Measurements from ENCODE around the gene SUCLG2.

SUCLG2 gene

DNA sequence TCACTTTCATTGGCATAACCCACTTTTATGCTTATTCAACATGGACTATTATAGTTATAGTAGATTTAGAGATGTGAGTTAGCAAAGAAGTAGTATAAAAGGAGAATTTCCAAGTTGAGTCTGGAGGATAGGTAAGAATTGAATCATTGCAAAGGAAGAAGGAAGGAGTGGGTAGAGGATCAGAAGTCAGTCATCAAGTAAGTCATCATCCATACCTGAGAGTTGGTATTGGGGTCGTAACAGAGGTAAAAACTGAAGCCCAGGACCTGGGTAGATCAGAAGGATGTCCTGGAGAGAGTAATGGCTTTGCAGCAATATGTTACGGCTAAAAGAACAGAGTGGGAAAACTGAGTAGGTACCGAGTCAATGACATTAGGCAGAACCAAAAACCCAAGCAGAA lies 265.7 kb downstream of the SUCLG2 start:
- no peak for FAIRE-seq
- no peak for DNase-seq (ENCODE audit: insufficient read length, low spot score)
- TF ChIP-seq POLR2A (IDR thresholded peaks at IDR 0.05; ENCODE audit: low read depth, low read length) = no peak

DNA sequence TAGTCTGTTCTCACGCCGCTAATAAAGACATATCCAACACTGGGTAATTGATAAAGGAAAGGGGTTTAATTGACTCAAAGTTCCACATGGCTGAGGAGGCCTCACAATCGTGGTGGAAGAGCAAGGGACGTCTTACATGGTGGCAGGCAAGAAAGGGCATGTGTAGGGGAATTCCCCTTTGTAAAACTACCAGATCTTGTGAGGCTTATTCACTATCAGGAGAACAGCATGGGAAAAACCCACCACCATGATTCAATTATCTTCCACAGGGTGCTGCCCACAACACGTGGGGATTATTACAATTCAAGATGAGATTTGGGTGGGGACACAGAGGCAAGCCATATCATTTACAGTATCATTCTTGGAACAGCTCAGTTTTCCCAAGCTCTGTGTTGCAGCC lies 268.0 kb downstream of the SUCLG2 start:
- FAIRE-seq (no peak), DNase-seq (ENCODE audit: insufficient read length, low spot score) (no peak)
- TF ChIP-seq POLR2A (IDR thresholded peaks at IDR 0.05; ENCODE audit: low read depth, low read length) = no peak

DNA sequence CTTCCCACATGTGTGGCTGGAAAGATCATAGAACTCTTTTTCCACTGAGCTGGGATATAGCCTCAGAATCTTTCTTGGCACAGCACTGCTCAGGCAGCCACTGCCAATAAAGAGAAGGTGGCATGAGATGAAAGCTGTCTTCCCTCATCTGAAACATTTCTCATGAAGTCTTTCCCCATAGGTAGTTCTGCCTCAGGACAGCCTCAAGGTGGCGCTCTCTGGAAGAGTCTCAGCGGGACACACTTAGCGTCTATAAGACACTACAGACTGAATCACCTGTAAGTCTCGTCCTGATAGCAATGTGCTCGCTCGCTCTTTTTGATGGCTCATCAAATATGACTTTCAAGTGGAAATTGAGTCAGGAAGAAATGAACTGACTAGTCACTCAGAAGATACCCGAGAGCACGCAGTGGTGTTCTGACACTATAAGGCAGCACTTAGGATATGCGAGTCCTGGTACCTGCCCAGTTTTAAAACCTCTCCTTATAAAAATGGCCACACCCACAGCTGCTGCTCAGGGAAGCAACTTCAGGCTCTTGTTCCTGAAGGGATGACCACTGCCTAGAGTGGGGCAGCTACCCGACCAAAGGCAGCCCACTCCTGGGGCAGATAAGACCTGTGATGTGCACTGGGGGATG lies 269.5 kb downstream of the SUCLG2 start:
- FAIRE-seq (peak; percentile 38), DNase-seq (ENCODE audit: insufficient read length, low spot score) (peak; percentile 15)
- no peak for TF ChIP-seq POLR2A (IDR thresholded peaks at IDR 0.05; ENCODE audit: low read depth, low read length)

DNA sequence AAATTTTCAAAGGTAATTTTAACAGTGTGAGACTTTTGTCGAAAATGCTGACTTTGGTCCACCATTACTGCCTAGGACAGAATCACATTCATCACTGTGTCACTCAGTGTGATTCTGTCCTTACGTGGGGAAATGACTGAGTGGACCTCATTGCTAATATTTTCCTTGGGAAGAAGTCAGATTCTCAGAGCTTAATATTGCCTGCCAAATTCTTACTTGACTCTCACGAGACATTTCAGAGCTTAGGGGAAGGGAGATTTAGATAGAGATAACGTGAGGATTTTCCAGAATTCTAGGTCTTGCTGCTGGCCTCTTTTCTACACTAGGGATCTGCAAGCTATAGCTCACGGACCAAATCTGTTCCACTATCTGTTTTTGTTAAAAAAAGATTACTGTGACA lies 270.4 kb downstream of the SUCLG2 start:
- no peak for TF ChIP-seq POLR2A (IDR thresholded peaks at IDR 0.05; ENCODE audit: low read depth, low read length)
- DNase-seq (ENCODE audit: insufficient read length, low spot score) = no peak
- FAIRE-seq = no peak

DNA sequence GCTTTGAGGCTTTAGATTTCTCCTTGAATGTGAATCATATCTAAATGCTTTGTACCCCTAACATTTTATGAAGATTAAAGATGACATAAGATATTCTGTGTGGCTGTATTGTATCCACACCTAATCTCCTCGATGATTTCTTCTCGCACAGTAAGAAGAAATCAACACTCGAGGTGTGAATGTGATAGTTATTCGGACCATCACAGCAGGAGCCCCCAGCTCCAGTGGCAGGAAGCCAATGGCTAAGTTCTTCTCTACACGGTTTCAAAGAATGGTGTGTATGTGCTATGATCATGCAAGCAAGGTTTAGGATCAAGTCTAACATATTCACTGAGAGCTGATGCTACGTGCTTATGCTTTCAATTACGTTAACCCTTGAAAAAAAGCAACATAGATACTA lies 271.0 kb downstream of the SUCLG2 start:
- no peak for DNase-seq (ENCODE audit: insufficient read length, low spot score)
- no peak for FAIRE-seq
- no peak for TF ChIP-seq POLR2A (IDR thresholded peaks at IDR 0.05; ENCODE audit: low read depth, low read length)

DNA sequence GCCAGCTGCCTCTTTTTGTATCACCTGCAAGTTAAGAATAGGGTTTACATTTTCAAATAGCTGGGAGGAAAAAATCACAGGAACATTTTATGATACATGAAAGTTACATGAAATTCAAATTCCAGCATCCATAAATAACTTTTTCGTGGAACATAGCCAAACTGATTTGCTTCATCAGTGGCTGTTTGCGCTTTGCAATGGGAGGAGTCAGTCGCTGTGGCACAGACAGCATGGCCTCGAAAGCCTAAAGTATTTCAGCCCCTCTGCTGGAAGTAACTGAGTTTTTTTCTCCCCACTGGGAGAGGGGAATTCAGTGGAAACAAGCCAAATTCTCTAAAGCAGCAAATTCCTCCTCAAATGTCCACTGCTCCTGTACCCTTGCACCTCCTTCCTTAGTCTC lies 271.9 kb downstream of the SUCLG2 start:
- FAIRE-seq (no peak), DNase-seq (ENCODE audit: insufficient read length, low spot score) (no peak)
- no peak for TF ChIP-seq POLR2A (IDR thresholded peaks at IDR 0.05; ENCODE audit: low read depth, low read length)

DNA sequence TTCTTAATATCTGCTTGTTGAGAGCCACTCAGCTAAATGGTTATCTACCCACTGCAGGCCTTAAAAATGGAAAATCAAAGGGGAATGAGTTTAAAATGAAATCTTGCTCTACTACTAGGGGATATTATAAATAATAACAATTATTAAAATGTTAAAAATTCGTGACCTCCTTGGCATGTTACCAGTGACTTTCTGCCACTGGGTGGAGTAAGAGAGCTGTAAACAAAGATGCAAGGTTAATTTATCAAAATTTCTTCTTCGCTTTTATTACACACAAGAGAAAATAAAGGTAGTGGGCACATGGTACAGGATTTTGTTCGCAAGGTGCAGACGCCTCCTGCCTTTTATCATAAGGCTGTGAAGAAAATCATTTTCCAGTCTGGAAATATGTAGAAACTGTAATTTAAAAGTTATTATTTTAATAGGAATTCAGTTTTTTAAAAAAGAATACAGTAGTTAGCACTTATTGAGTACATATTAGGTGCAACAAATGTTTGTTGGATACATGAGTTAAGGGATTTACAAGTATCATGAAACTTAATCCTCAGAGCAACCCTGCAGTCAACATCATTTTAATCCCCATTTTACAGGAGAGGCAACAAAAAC lies 272.6 kb downstream of the SUCLG2 start:
- no peak for DNase-seq (ENCODE audit: insufficient read length, low spot score)
- TF ChIP-seq POLR2A (IDR thresholded peaks at IDR 0.05; ENCODE audit: low read depth, low read length) = no peak
- no peak for FAIRE-seq

DNA sequence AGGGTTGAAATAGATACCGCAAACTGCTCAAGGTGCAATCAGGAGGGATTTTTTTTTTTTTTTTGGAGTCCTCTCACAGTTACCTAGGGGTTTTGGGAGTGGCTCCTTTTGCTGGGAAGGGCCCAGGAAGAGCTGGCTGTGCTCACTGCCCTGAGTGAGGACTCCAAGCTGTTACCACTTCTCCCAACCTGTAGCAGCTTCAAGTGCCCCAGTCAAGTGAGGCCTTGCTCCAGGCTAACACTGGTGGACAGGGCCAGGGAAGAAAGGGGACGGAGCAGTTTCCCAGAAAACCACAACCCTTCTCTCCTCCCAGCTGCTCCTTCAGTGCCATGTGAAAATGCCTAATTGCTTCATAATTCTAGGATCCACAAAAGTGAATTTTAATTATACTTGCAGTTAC lies 274.3 kb downstream of the SUCLG2 start:
- no peak for DNase-seq (ENCODE audit: insufficient read length, low spot score)
- no peak for TF ChIP-seq POLR2A (IDR thresholded peaks at IDR 0.05; ENCODE audit: low read depth, low read length)
- FAIRE-seq = no peak

DNA sequence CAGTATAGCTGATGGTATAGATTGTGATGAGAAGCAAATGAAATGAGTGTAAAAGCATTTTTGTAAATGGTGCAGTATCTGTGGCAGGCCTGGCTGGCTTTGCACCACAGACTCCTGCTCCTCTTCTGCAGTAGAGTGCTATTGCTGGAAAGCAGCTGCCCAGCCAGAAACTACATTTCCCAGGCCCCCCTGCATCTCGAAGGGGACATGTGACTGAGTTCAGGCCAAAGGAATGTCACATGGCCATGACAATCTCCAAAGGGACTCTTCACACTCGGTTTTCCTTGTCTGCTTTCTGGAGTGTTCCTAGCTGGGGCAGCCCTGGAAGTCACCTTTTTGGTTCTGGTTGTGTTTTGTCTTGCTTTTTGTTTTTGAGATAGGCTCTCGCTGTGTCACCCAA lies 277.1 kb downstream of the SUCLG2 start:
- TF ChIP-seq POLR2A (IDR thresholded peaks at IDR 0.05; ENCODE audit: low read depth, low read length) = no peak
- FAIRE-seq = no peak
- no peak for DNase-seq (ENCODE audit: insufficient read length, low spot score)

DNA sequence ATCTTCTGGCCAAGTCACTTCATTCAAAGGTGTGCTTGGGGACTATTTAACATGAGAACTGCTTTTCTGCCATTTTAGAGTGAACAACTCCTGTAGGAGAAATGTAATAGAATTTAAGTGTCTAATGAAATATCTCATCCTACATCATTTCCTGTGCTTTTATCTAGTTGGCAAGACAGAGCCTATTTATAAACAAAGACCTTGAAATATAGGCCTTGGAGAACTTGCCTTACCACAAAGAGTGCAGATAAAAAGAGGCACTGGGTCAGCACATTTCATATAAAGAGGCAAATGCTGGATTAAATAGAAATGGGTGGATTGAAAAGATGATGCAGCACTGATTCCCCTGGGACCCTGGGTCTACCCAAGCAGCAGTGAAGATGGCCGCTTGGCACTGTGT lies 278.0 kb downstream of the SUCLG2 start:
- no peak for TF ChIP-seq POLR2A (IDR thresholded peaks at IDR 0.05; ENCODE audit: low read depth, low read length)
- FAIRE-seq (no peak), DNase-seq (ENCODE audit: insufficient read length, low spot score) (no peak)

DNA sequence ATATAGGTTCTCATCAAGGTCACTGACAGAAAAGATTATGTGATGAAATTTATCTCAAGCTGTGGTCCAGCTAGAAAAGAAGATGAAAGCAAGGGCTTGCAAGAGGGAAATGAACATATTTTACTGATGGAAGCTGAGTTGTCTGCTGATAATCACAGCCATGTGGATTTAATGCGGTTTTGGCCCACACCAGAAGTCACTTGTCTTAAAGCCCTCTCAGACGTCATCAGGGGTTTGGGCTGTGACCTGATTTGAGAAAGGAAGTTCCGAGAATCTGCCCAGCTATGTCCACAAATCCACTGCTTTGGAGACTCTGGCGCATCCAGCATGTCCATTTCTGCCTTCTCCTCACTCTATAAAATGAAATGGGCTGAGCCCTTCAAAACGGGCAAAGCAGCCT lies 278.4 kb downstream of the SUCLG2 start:
- TF ChIP-seq POLR2A (IDR thresholded peaks at IDR 0.05; ENCODE audit: low read depth, low read length) = no peak
- DNase-seq (ENCODE audit: insufficient read length, low spot score) (no peak), FAIRE-seq (no peak)

DNA sequence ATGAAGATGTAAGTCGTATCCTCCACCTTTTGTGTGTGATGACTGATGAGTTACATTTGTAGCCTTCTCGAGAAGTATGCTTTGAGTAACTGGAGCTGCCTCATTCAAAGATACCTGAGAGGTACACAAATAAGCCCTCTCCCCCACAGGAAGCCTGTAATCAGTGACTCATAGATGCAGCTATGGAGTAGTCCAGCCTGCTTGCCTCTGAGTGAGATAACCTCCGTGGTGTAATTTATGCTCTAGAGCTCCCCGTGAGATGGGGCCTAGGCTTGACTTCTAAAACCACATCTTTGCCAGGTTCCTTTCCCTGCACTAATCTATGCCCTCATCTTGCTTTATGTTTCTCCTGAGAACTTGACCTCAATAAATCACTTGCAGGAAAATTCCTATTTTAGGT lies 291.7 kb downstream of the SUCLG2 start:
- FAIRE-seq (no peak), DNase-seq (ENCODE audit: insufficient read length, low spot score) (no peak)
- no peak for TF ChIP-seq POLR2A (IDR thresholded peaks at IDR 0.05; ENCODE audit: low read depth, low read length)

DNA sequence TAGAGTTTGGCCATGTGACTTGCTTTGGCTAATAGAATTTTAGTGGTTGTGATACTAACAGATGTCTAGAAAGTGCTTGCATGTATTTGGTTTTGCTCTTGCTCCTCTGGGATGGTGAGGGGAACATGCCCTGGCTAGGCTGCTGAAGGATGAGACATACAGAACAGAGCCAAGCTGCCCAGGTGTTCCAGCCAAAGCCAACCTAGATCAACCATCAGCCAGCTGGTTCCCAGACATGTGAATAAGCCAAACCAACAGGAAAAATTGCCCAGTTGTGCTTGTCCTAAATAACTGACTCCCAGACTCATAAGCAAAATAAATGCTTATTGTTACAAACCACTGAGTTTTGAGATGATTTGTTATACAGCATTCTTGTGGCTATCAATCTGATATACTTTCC lies 292.6 kb downstream of the SUCLG2 start:
- FAIRE-seq (no peak), DNase-seq (ENCODE audit: insufficient read length, low spot score) (no peak)
- TF ChIP-seq POLR2A (IDR thresholded peaks at IDR 0.05; ENCODE audit: low read depth, low read length) = no peak

DNA sequence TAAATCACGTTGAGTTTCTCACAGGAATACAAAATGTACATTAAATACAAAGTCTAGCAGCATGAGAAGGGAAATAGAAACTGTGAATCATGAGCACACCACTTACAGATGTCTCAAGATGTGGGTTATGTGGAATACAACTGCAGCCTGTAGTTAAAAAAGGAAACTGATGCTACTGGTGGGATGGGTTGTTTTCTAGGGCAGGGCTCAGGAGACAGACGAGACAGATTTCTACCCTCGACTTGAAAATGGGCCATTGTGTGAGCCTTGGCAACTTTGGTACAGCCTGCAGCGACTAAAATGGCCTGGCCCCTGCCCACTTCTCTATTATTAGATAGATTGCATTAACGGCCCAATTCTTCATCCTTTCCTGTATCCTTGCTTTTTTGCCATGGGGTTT lies 293.1 kb downstream of the SUCLG2 start:
- no peak for DNase-seq (ENCODE audit: insufficient read length, low spot score)
- TF ChIP-seq POLR2A (IDR thresholded peaks at IDR 0.05; ENCODE audit: low read depth, low read length) = no peak
- no peak for FAIRE-seq

DNA sequence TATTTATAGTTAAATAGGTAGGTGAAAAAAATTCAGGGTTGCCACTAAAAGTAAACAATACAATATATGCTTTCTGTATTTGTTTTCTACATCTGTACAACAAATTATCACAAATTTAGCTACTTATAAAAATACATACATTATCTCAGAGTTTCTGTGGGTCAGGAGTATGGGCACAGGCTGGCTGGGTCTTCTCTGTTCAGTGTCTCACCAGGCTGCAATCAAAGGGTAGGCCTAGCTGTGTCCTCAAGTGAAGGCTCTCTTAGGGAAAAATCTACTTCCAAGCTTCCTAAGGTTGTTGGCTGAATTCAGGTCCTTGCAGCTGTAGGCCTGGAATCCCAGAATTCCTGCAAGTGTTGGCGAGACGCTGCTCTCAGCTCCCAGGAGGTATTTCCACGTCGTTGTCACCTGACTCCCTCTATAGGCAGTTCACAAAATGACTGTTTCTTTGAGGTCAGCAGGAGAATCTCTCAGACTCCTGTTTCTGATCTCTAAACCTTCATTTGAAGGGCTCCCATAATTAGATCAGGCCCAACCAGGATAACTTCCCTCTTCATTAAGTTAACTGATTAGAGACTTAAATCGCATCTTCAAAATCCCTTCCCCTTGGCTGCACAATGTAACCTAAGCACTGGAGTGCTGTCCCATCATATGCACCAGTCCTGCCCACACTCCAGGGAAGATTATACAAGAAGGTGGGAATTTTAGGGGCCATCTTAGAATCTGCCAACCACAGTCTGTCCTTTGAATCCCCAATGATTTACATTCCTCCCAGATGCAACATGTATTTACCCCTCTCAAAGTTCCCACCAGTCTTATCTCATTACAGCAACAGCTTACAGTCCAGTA lies 296.6 kb downstream of the SUCLG2 start:
- DNase-seq (ENCODE audit: insufficient read length, low spot score) (peak; percentile 6), FAIRE-seq (peak; percentile 76)
- TF ChIP-seq POLR2A (IDR thresholded peaks at IDR 0.05; ENCODE audit: low read depth, low read length) = no peak

All from H54 (cell line).